Stimulated activated CD8-positive, alpha-beta memory T cell treated with anti-CD3 and anti-CD28 coated beads, Interleukin-4, amount 100 ng/mL, for 48 hours (primary cell): ENCODE data around the gene LAMP5.

Experiments
- DNase-seq: peaks from one replicate; pipeline ENCODE4 v3.0.0-alpha.2; 2020

Gene LAMP5

DNA sequence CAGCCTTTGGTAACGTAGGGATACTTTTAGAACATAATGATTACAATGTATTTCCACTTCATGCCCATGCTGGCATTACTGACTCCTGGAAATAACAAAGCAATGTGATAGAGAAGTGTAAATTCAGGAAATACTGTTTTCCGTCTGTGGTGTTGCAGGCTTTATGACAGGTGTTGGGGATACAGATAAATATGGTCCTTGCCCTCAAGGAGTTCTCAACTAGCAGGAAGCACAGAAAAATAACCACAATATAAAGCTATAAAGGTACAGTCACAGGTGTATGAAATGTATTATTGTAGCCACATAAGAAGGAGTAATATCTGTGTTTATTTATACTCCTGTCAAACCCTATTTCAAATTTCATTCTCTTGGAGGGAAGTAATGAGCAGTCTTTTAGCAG, 12.9 kb upstream of the LAMP5 start:
- DNase-seq = no peak

- DNase-seq = no peak
Measured at GRCh38 chr20:9503526-9504245, 10.7 kb upstream of the LAMP5 start.

- DNase-seq = no peak
Measured at GRCh38 chr20:9506280-9506821, 8.0 kb upstream of the LAMP5 start.

DNA sequence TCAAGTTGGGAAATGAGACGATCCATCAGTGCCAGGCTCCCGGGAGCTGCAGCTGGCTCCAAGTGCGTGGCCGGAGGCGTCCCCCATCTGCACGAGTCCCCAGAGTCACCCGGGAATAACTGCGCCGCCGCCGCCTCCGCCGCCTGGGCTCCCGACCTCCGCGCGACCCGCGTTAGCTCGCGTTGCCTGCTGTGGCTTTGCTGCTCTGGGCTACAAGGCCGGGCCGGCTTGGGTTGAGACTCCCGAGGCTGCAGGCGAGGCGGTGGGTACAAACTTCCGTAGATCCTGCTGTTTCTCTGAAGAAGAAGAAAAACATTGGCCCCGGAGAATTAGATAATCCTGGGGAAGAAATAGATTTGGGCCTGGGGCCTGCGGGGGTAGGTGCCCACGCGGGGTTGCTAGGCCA, 7.4 kb upstream of the LAMP5 start:
- DNase-seq = no peak

- no peak for DNase-seq
Measured at GRCh38 chr20:9507544-9508239, 6.7 kb upstream of the LAMP5 start.

- DNase-seq = no peak
Measured at GRCh38 chr20:9508240-9508661, 6.1 kb upstream of the LAMP5 start.

DNA sequence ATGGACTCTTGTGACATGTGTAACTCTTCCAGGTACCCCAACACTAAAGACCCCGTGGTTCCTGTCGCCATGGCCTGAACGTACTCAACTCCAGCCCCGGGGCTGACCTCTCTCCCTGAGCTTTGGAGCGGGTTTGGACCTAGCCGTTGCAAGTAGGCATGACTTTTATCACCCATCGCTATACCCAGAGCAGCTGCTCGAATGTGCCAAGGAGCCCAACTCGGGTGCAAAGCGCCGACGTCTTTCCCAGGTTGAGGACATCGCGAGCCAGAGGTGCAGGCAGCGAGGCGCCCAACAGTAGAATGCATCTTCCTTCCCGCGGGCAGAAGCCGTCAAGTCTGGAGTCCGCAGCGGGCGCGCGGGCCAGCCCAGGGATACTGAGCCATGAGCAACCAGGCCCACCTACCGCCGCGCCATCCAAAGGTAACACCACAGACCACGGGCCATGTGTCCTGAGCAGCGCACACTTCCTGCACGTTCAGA, 5.7 kb upstream of the LAMP5 start:
- no peak for DNase-seq

- DNase-seq = no peak
Measured at GRCh38 chr20:9509246-9509645, 5.1 kb upstream of the LAMP5 start.

GRCh38 chr20:9510911-9511310, 3.5 kb upstream of the LAMP5 start:
- DNase-seq = no peak

- DNase-seq = no peak
Measured at GRCh38 chr20:9514072-9514460, 324 bp upstream of the LAMP5 start.

DNA sequence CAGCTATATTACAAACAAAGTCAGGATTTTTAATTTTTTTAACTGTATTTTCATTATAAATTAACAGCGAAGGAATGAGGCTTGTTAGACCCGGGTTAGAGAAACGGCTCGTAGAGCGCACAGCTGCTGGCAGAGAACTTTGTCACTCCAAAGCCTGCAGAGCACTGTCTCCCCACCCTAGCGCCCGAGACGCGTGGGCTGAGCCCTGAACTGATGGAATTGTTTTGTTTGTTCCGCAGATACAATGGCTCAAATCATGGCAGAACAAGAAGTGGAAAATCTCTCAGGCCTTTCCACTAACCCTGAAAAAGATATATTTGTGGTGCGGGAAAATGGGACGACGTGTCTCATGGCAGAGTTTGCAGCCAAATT, 810 bp downstream of the LAMP5 start:
- DNase-seq = no peak

- no peak for DNase-seq
Measured at GRCh38 chr20:9515741-9516233, 1.4 kb downstream of the LAMP5 start.

- no peak for DNase-seq
Measured at GRCh38 chr20:9516234-9516871, 2.0 kb downstream of the LAMP5 start.

GRCh38 chr20:9517297-9518162, 3.1 kb downstream of the LAMP5 start:
- DNase-seq = no peak

- DNase-seq = no peak
Measured at GRCh38 chr20:9518576-9519175, 4.3 kb downstream of the LAMP5 start.

DNA sequence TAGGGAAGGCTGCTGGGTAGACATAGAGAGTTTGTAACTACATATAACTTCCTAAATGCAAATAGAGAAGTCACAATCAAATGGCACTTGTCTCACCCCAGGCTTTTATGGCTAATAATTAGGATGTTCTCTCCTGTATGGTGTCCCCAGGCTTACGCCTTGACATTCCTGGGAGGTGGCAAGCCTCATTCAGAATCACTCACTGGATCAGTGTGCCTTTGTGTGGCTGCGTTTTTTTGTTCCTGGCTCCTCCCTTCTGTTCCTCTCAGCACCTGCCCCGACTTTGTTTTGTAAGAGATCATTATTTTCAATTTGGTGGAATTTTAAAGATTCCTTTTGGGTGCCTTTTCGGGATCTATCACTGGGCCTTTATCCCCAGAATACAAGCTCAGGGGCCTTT, 5.7 kb downstream of the LAMP5 start:
- DNase-seq = no peak

DNA sequence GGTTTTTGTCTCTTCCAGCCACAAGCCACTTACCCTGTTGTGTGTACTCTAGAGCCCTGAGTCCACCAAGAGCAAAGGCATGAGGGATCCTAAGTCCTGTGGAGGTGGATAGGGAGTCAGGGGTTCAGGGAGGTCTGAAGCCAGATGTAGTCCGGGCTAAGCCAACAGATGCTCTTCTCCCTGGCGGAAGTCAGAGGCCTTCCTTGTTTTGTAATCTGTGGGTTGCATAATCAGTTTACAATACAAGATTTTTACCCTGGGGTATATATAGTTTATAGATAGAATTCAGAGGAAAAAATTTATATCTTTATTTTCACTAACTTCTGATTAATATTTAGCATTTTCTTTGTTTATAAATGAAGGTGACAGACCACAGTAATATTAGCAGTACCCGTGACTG, 9.2 kb downstream of the LAMP5 start:
- no peak for DNase-seq

- DNase-seq = no peak
Measured at GRCh38 chr20:9531581-9531980, 17.2 kb downstream of the LAMP5 start.

- DNase-seq = no peak
Measured at GRCh38 chr20:9532069-9532838, 17.9 kb downstream of the LAMP5 start.

DNA sequence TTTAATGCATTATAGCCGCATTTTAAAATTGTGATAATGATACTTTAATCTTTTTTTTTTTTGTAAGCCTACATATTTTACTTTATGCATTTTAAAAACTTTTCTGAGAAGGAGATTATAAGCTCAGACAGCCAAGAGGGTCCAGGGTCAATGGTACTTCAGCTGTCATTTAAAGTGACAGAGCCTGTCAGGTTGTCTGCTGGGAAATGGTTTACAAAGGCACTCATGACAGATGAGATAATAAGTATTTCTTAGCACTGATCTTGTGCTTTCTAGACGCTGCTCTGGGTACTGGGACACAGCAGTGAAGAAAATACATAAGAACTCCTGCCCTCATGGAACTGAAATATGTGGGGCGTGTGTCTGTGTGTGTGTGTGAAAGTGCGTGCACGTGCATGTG, 19.6 kb downstream of the LAMP5 start:
- no peak for DNase-seq

- no peak for DNase-seq
Measured at GRCh38 chr20:9535449-9535848, 21.1 kb downstream of the LAMP5 start.
